HUES64 (cell line): ENCODE results near the gene FBXO9.
"Not testable (repeated sequence)": the region's sequence is repeated elsewhere in the genome, so short reads cannot be mapped to it uniquely, and the experiment has no call there.

Experiments used
- H3K27ac ChIP-seq: 2 replicates; pipeline ENCODE4 v1.7.0; 2013; ENCODE audit warnings: low read depth, low read length, inconsistent platforms
- H3K27me3 ChIP-seq: 2 replicates; pipeline ENCODE4 v1.6.1; 2013; ENCODE audit warnings: mild to moderate bottlenecking, low read length; ENCODE audit not compliant: insufficient read depth
- H3K36me3 ChIP-seq: 2 replicates; pipeline ENCODE4 v1.6.1; 2013; ENCODE audit warnings: mild to moderate bottlenecking, low read length; ENCODE audit not compliant: insufficient read depth
- H3K4me1 ChIP-seq: 2 replicates; pipeline ENCODE4 v1.6.1; 2013; ENCODE audit warnings: mild to moderate bottlenecking, low read length, moderate library complexity; ENCODE audit not compliant: insufficient read depth
- H3K4me3 ChIP-seq: 2 replicates; pipeline ENCODE4 v1.5.1; 2013; ENCODE audit warnings: mild to moderate bottlenecking, low read length, moderate library complexity
- H3K9ac ChIP-seq: 2 replicates; pipeline ENCODE4 v1.6.1; 2013; ENCODE audit warnings: mild to moderate bottlenecking, low read depth, low read length
- H3K9me3 ChIP-seq: 2 replicates; pipeline ENCODE4 v1.6.1; 2013; ENCODE audit warnings: low read depth, low read length; ENCODE audit not compliant: insufficient read depth
- WGBS: fragments of 150-250, 120-280 bp; methylation state at CpG from one replicate; pipeline ENCODE4 v1.1.7; 2013; ENCODE audit warnings: missing lambda C conversion rate; 5-methylcytosine and 5-hydroxymethylcytosine counted together

The FBXO9 gene

GRCh38 chr6:53048431-53049195, 16.6 kb upstream of the FBXO9 start:
- Histone ChIP-seq H3K9me3 (no peaks in the 10 kb centered on the region), H3K4me1 (peaks cover 15% of the 10 kb centered on the region), H3K9ac (no peak overlapping the region), H3K27me3 (no peaks in the 10 kb centered on the region), H3K4me3 (no peak overlapping the region), H3K36me3 (0 out of 2 replicates have a peak, but pooled peaks cover 3% of the 10 kb centered on the region), H3K27ac (no peak overlapping the region)
- WGBS = 97% methylated on average over 8 of the region's 9 CpGs

- Histone ChIP-seq H3K27ac (no peak overlapping the region), H3K4me1 (peaks cover 7% of the 10 kb centered on the region), H3K9ac (no peak overlapping the region), H3K4me3 (no peak overlapping the region), H3K27me3 (no peaks in the 10 kb centered on the region), H3K9me3 (no peaks in the 10 kb centered on the region), H3K36me3 (0 out of 2 replicates have a peak, but pooled peaks cover 3% of the 10 kb centered on the region)
- WGBS = 90% methylated on average over 1 of the region's 1 CpG
These were observed 15.8 kb upstream of the FBXO9 start for GRCh38 chr6:53049415-53049814.

- not testable (repeated sequence) for H3K27ac ChIP-seq, H3K27me3 ChIP-seq, H3K4me1 ChIP-seq, H3K9me3 ChIP-seq, H3K4me3 ChIP-seq, H3K9ac ChIP-seq, H3K36me3 ChIP-seq
- WGBS = 98% methylated on average over 3 of the region's 3 CpGs
These were observed 13.1 kb upstream of the FBXO9 start for GRCh38 chr6:53052152-53052551.

- Histone ChIP-seq H3K27ac (no peak overlapping the region), H3K4me3 (no peak overlapping the region), H3K27me3 (no peaks in the 10 kb centered on the region), H3K9me3 (no peaks in the 10 kb centered on the region), H3K9ac (no peak overlapping the region), H3K4me1 (no peaks in the 10 kb centered on the region; the same call in 1 of the 2 replicates), H3K36me3 (0 out of 2 replicates have a peak, but pooled peaks cover 3% of the 10 kb centered on the region)
- WGBS = 98% methylated on average over 4 of the region's 4 CpGs
These were observed 10.7 kb upstream of the FBXO9 start for GRCh38 chr6:53054532-53054931.

GRCh38 chr6:53055873-53056272, 9.3 kb upstream of the FBXO9 start:
- no peak overlapping the region for H3K27ac ChIP-seq
- H3K4me1 ChIP-seq = peaks cover 9% of the 10 kb centered on the region
- H3K27me3 ChIP-seq = no peaks in the 10 kb centered on the region
- H3K9ac ChIP-seq = no peak overlapping the region
- H3K4me3 ChIP-seq = no peak overlapping the region
- 0 out of 2 replicates have a peak, but pooled peaks cover 3% of the 10 kb centered on the region for H3K36me3 ChIP-seq
- 80% methylated on average over 4 of the region's 5 CpGs for WGBS
- no peaks in the 10 kb centered on the region for H3K9me3 ChIP-seq

GRCh38 chr6:53056273-53056672, 8.9 kb upstream of the FBXO9 start:
- H3K27me3 ChIP-seq = no peaks in the 10 kb centered on the region
- H3K4me3 ChIP-seq = no peak overlapping the region
- 76% methylated on average over 3 of the region's 3 CpGs for WGBS
- no peaks in the 10 kb centered on the region for H3K9me3 ChIP-seq
- peaks cover 9% of the 10 kb centered on the region for H3K4me1 ChIP-seq
- H3K36me3 ChIP-seq = 0 out of 2 replicates have a peak, but pooled peaks cover 2% of the 10 kb centered on the region
- H3K9ac ChIP-seq = no peak overlapping the region
- H3K27ac ChIP-seq = no peak overlapping the region

- Histone ChIP-seq H3K27ac (no peak overlapping the region), H3K4me3 (no peak overlapping the region), H3K36me3 (no peaks in the 10 kb centered on the region), H3K9ac (no peak overlapping the region), H3K9me3 (no peaks in the 10 kb centered on the region), H3K4me1 (peaks cover 17% of the 10 kb centered on the region), H3K27me3 (no peaks in the 10 kb centered on the region; the same call in 1 of the 2 replicates)
- 92% methylated on average over 4 of the region's 4 CpGs for WGBS
These were observed 6.6 kb upstream of the FBXO9 start for GRCh38 chr6:53058388-53059195.

GRCh38 chr6:53059648-53060589, 5.3 kb upstream of the FBXO9 start:
- H3K9ac ChIP-seq = no peak overlapping the region
- 63% methylated on average over 3 of the region's 3 CpGs for WGBS
- peak overlapping the region; percentile 75 for H3K4me3 ChIP-seq
- no peaks in the 10 kb centered on the region for H3K36me3 ChIP-seq
- H3K27me3 ChIP-seq = no peaks in the 10 kb centered on the region; the same call in 1 of the 2 replicates
- no peak overlapping the region for H3K27ac ChIP-seq
- H3K4me1 ChIP-seq = peaks cover 17% of the 10 kb centered on the region
- no peaks in the 10 kb centered on the region for H3K9me3 ChIP-seq

GRCh38 chr6:53062169-53062539, 3.0 kb upstream of the FBXO9 start:
- no peaks in the 10 kb centered on the region for H3K9me3 ChIP-seq
- H3K36me3 ChIP-seq = no peaks in the 10 kb centered on the region
- no peaks in the 10 kb centered on the region; the same call in 1 of the 2 replicates for H3K27me3 ChIP-seq
- 14% methylated on average over 3 of the region's 5 CpGs for WGBS
- no peak overlapping the region for H3K27ac ChIP-seq
- H3K9ac ChIP-seq = peak overlapping the region; percentile 86
- peak overlapping the region; percentile 75 for H3K4me3 ChIP-seq
- peaks cover 17% of the 10 kb centered on the region for H3K4me1 ChIP-seq

- peak overlapping the region; percentile 95; the same call in 1 of the 2 replicates for H3K4me3 ChIP-seq
- not testable (repeated sequence) for H3K27ac ChIP-seq, H3K27me3 ChIP-seq, H3K36me3 ChIP-seq, H3K9ac ChIP-seq, H3K9me3 ChIP-seq
- H3K4me1 ChIP-seq = peaks cover 17% of the 10 kb centered on the region
- WGBS = 94% methylated on average over 14 of the region's 16 CpGs
These were observed 949 bp upstream of the FBXO9 start for GRCh38 chr6:53064255-53064654.
